ENCODE measurements around the gene DPYSL3. TPM values are rescaled to one million over a fixed set of nuclear protein-coding genes. Genes with fewer than 3 reads are reported as not detected.

DPYSL3 gene
- total RNA-seq, 2 donors from 2014 or later: 161 to 255 TPM

- no peak for DNase-seq (ENCODE audit: low spot score)
Measured at GRCh38 chr5:147454996-147455677, 54.7 kb downstream of the DPYSL3 start.

GRCh38 chr5:147453875-147454814, 55.7 kb downstream of the DPYSL3 start:
- H3K36me3 ChIP-seq: no peaks in the 10 kb centered on the region
- H3K4me1 ChIP-seq (ENCODE audit: control insufficient read depth in 1 of 2, low read depth in 2 of 2): peaks cover 21 to 52% of the 10 kb centered on the region in 2 donors
- DNase-seq (ENCODE audit: low spot score) (peak; percentile 58), ATAC-seq (ENCODE audit: insufficient number of reproducible peaks, low FRiP score, low read depth) (peak; percentile 70)
- peak; percentile 94 for TF ChIP-seq CTCF (IDR thresholded peaks at IDR 0.05)
- no peaks in the 10 kb centered on the region for H3K27me3 ChIP-seq (replicated peaks; ENCODE audit: insufficient read depth)
- H3K9me3 ChIP-seq: no peaks in the 10 kb centered on the region
- peak overlapping the region; percentile 88 for H3K4me3 ChIP-seq
- H3K27ac ChIP-seq: peak overlapping the region; percentile 98 to 99

More at GRCh38 chr5:147454996-147455677, 54.7 kb downstream of the DPYSL3 start:
- H3K9me3 ChIP-seq: no peaks in the 10 kb centered on the region
- peak; percentile 29 for ATAC-seq (ENCODE audit: insufficient number of reproducible peaks, low FRiP score, low read depth)
- H3K4me1 ChIP-seq (ENCODE audit: control insufficient read depth in 1 of 2, low read depth in 2 of 2): peaks cover 15 to 51% of the 10 kb centered on the region in 2 donors
- TF ChIP-seq CTCF (IDR thresholded peaks at IDR 0.05): no peak
- H3K27ac ChIP-seq: peak overlapping the region; percentile 98 to 99
- H3K27me3 ChIP-seq (replicated peaks; ENCODE audit: insufficient read depth): no peaks in the 10 kb centered on the region
- H3K36me3 ChIP-seq: no peaks in the 10 kb centered on the region
- peak overlapping the region; percentile 88 for H3K4me3 ChIP-seq

- Histone ChIP-seq H3K27me3 (replicated peaks; ENCODE audit: insufficient read depth) (no peaks in the 10 kb centered on the region), H3K4me1 (ENCODE audit: control insufficient read depth in 1 of 2, low read depth in 2 of 2) (peaks cover 22 to 60% of the 10 kb centered on the region in 2 donors), H3K27ac (peak overlapping the region; percentile 98 to 99), H3K36me3 (no peaks in the 10 kb centered on the region), H3K4me3 (peak overlapping the region; percentile 88), H3K9me3 (no peaks in the 10 kb centered on the region)
- DNase-seq (ENCODE audit: low spot score): no peak
- no peak for TF ChIP-seq CTCF (IDR thresholded peaks at IDR 0.05)
- no peak for ATAC-seq (ENCODE audit: insufficient number of reproducible peaks, low FRiP score, low read depth)
Measured at GRCh38 chr5:147452165-147452811, 57.6 kb downstream of the DPYSL3 start.

GRCh38 chr5:147451193-147451592, 58.7 kb downstream of the DPYSL3 start:
- H3K4me3 ChIP-seq: peak overlapping the region; percentile 88
- H3K36me3 ChIP-seq: no peaks in the 10 kb centered on the region
- ATAC-seq (ENCODE audit: insufficient number of reproducible peaks, low FRiP score, low read depth) (no peak), DNase-seq (ENCODE audit: low spot score) (no peak)
- no peaks in the 10 kb centered on the region for H3K9me3 ChIP-seq
- peaks cover 25 to 67% of the 10 kb centered on the region in 2 donors for H3K4me1 ChIP-seq (ENCODE audit: control insufficient read depth in 1 of 2, low read depth in 2 of 2)
- TF ChIP-seq CTCF (IDR thresholded peaks at IDR 0.05): no peak
- H3K27ac ChIP-seq: peak overlapping the region; percentile 98 to 99
- no peaks in the 10 kb centered on the region for H3K27me3 ChIP-seq (replicated peaks; ENCODE audit: insufficient read depth)
